Stimulated activated CD4-positive, alpha-beta T cell treated with anti-CD3 and anti-CD28 coated beads, Interleukin-4, amount 100 ng/mL, for 4 hours (primary cell): Measurements from ENCODE around the gene FEM1A.
"Not testable (repeated sequence)": the region's sequence is repeated elsewhere in the genome, so short reads cannot be mapped to it uniquely, and the experiment has no call there.

Source experiments
- DNase-seq, 2 experiments: peaks; one replicate each; pipeline ENCODE4 v3.0.0-alpha.2; 2020

Gene FEM1A

DNA sequence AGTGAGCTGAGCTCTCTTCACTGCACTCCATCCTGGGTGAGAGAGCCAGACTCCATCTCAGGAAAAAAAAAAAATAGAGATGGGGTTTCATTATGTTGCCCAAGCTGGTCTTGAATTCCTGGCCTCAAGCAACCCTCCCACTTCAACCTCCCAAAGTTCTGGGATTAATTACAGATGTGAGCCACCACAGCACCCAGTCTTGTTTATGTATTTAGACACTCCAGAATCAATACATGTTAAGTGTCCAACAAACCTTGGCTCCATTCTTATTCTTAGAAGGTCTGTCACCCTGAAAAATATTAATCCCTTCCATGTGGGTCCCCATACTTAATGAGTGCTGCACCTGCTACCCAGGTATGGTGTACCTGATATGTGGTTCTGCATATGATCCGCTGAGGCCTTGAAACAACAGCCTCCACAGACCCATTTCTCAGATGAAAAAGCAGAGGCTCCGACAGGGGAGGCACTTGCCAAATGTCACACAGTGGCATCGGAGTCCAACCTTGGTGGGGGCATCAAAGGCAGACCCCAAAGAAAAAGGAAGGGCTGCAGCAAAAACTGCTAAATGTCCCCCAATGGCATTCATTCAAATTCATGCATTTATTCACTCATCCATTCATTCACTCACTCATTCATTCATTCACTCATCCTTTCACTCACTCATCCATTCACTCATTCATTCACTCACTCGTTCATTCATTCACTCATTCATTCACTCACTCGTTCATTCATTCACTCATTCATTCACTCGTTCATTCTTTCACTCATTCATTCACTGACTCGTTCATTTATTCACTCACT is 23.3 kb downstream of the FEM1A start:
- no peak for DNase-seq

- DNase-seq = peak; percentile 72 to 74
These were observed 24.1 kb downstream of the FEM1A start for GRCh38 chr19:4815426-4816201.

GRCh38 chr19:4816202-4816949 is 24.8 kb downstream of the FEM1A start:
- DNase-seq = no peak

DNA sequence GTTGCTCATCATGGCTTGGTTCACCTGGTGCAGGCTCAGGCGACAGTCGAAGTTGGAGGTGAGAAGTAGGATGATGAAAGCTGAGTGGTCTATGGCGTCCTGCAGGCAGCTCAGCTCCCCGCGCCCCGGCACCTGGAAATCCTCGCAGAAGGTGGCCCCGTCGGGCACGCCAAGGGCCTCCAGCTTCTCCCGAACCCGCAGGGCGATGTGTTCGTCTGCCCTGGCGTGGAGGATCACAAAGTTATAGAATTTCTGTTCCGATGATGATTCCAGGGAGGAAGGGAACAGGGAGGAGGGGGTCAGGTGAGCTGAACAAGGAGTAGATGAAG is 25.4 kb downstream of the FEM1A start:
- no peak for DNase-seq

DNA sequence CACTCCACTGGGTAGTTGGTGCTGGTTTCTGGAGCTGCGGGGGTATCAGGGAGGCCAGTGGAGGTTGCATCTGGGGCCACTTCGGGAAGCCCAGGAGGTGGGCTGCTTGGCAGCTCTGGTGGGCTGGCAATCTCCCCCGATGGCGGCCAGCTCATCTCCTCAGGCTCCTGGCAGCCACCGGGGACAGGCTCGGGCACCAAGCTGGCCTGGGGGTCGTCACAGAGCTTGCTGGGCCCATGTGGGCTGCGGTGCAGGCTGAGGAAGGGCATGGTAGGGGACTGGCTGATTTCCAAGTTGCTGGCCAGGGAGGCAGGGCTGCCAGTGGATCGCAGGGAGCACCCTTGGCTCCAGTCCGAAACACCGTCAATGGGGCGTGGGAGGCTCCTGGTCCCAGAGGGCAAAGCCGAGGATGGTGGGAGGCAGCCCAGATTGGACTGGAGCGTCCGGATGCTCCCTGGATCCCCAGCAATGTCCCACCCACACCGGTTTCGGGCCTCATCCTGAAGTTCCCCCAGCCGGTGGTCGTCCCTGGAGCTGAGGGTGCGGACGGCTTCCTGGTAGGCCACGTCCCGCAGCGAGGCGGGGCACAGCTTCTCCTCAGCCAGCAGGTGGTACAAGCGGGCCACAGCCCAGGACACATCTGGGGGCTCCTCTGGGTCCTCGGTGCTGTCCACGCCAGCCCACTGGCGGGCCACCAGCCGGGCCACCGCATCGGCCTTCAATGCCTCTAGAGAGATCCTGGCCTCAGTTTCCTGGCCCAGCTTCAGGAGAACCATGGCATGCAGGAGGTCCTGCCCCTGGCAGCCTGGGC is 26.1 kb downstream of the FEM1A start:
- no peak for DNase-seq

GRCh38 chr19:4821265-4821664 is 29.7 kb downstream of the FEM1A start:
- no peak for DNase-seq

- DNase-seq = not testable (repeated sequence)
These were observed 30.8 kb downstream of the FEM1A start for GRCh38 chr19:4822354-4822753.

DNA sequence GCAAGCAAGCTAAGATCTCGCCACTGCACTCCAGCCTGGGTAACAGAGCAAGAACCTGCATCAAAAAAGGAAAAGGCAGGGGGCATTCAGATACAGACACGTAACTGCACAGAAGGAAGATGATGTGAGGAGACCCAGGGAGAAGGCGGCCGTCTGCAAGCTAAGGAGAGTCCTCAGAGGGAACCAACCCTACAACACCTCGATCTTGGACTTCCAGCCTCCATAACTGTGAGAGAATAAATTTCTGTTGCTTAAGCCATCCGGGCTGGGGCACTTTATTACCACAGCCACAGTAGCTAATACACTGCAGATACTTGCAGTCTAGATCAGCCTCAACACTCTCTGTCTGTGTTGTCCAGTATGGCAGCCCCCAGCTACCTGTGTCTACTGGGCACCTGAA is 32.0 kb downstream of the FEM1A start:
- no peak for DNase-seq

GRCh38 chr19:4829001-4829712 is 37.6 kb downstream of the FEM1A start:
- no peak for DNase-seq

DNA sequence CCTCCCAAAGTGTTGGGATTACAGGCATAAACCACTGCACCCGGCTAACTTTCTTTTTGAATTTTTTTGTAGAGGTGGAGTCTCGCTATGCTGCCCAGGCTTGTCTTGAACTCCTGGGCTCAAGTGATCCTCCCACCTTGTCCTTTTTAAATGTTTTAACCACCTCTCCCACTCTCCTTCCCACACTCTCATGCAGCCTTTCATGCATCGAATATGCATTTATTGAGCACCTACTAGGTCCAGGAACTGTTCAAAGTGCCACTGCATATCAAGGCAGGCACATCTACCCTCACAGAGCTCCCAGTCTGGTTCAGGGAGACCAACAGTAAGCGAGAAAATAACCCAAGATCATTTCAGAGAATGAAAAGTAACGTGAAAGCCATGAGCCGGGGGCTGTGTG is 38.8 kb downstream of the FEM1A start:
- DNase-seq = no peak

DNA sequence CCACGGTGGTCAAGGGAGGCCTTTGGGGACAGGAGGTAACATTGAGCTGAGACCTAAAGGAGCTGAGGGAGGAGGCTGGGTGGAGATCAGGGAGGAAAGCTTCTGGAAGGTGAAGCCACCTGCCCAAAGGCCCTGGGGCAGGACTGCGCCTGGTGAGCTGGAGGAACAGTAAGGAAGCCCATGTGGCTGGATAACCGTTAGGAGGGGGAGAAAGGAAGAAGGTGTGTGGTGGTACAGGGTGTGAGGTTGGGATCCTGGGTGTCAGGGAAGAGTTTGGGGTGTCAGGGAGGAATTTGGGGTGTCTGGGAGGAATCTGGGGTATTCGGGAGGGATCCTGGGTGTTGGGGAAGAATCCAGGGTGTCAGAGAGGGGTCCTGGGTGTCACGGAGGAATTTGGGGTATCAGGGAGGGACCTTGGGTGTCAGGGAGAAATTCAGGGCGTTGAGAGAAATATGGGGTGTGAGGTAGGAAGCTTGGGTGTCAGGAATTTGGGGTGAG is 39.3 kb downstream of the FEM1A start:
- DNase-seq = no peak

DNA sequence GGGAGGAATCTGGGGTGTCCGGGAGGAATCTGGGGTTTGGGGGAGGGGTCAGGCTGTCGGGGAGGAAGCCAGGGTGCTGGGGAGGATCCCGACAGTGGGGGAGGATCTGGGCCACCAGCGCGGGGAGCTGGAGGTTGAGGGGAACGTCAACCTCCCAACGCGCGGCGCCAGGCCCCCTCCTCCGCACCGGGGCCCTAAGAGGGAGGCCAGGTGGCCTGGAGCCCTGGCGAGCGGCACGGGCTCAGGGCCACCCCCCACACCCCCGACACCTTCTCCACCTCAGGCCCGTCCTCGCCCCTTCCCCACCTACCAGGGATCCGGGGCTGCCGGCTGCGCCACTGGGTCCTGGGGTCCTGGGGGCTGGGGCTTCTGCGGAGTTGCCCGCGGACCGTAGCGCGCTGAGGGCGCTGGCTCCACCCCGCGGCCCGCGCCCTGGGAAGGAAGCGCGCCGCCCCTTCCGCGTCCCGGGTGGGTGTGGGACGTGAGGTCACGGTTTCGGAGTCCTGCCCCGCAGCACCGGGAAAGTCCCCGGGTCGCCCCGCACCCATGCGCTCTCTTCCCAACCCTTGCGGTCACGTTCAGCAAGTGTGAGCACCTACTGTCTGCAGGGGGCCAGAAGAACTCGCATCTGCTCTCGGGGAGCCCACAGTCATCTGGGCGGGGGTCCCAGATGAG is 39.9 kb downstream of the FEM1A start, which contains the start of gene TICAM1:
Gene TICAM1 (minus strand): TSS at position 409 of the 675 bp plus-strand sequence. CDS start 13,335 bp downstream, outside the sequence.
- peak; percentile 81 to 88 for DNase-seq

DNA sequence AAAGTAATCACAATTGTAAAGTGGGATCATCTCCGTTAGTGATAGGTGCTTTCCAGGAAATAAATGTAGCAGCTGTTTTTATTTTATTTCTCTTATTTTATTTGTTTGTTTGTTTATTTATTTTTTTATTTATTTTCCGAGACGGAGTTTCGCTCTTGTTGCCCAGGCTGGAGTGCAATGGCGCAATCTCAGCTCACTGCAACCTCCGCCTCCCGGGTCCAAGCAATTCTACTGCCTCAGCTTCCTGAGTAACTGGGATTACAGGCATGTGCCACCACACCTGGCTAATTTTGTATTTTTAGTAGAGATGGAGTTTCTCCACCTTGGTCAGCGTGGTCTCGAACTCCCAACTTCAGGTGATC is 40.4 kb downstream of the FEM1A start:
- not testable (repeated sequence) for DNase-seq

GRCh38 chr19:4832776-4833175 is 41.2 kb downstream of the FEM1A start:
- DNase-seq = no peak

- no peak for DNase-seq
These were observed 47.7 kb downstream of the FEM1A start for GRCh38 chr19:4839192-4839591.

- DNase-seq = no peak
These were observed 52.1 kb downstream of the FEM1A start for GRCh38 chr19:4843647-4843965.

GRCh38 chr19:4844348-4845179 is 53.0 kb downstream of the FEM1A start:
- DNase-seq = no peak

GRCh38 chr19:4845975-4846374 is 54.4 kb downstream of the FEM1A start:
- not testable (repeated sequence) for DNase-seq

DNA sequence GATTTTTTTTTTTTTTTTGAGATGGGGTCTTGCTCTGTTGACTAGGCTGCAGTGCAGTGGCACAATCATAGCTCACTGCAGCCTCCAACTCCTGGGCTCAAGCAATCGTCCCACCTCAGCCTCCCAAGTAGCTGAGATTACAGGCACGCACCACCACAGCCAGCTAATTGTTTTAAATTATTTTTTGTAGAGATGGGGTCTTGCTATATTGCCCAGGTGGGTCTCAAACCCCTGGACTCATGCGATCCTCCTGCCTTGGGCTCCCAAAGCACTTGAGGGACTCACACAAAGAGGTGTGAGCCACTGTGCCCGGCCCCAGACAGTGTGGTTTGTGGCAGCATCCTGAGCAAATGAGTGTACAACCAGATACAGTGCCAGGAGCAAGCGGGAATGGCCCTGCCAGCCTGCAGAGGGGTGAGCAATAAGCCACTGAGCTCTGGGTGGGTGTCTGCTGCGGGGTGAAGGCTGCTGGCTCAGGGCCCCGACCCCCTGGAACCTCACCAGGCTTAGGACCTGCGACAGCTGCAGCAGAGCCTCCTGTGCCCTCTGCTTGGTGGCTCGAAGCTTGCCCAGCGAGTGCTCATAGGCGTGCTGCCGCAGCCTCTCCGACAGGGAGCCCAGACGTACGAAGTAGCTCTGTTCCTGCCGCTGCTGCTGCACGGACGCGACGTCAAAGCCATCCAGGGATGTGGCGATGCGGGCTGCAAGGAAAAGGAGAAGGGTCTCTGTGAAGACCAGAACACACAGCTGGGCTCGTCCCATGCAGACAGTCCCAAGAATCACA is 55.8 kb downstream of the FEM1A start:
- no peak for DNase-seq

- DNase-seq = no peak
These were observed 57.5 kb downstream of the FEM1A start for GRCh38 chr19:4849019-4849418.
